Neural crest cell (in vitro differentiated cells): ENCODE data around the gene SCN1B. TPM values are rescaled to one million over a fixed set of nuclear protein-coding genes. Genes with fewer than 3 reads are reported as not detected.

Source experiments
- DNase-seq: peaks from one replicate; pipeline ENCODE4 v3.0.0; 2021; ENCODE audit warnings: low read depth, mixed read lengths, low spot score
- H3K27ac Mint-ChIP-seq: one replicate; pipeline ENCODE4 v1.8.0; 2021; ENCODE audit warnings: mild to moderate bottlenecking, mixed read lengths; ENCODE audit not compliant: unreplicated experiment
- H3K27me3 Mint-ChIP-seq: 2 replicates; pipeline ENCODE4 v1.8.0; 2021; ENCODE audit warnings: low read depth, mild to moderate bottlenecking, mixed read lengths
- H3K36me3 Mint-ChIP-seq: 2 replicates; pipeline ENCODE4 v1.8.0; 2021; ENCODE audit warnings: low read depth, mild to moderate bottlenecking, mixed read lengths
- H3K4me1 Mint-ChIP-seq: 2 replicates; pipeline ENCODE4 v1.8.0; 2021; ENCODE audit warnings: mixed read lengths
- H3K4me3 Mint-ChIP-seq: one replicate; pipeline ENCODE4 v1.8.0; 2021; ENCODE audit warnings: mild to moderate bottlenecking, mixed read lengths
- H3K9me3 Mint-ChIP-seq: 2 replicates; pipeline ENCODE4 v1.8.0; 2021; ENCODE audit warnings: mixed read lengths
- total RNA-seq: library from RNA; stranded (reverse); gene quantifications from 2 replicates; pipeline ENCODE4 v1.2.1, GENCODE V29; 2021
- TF ChIP-seq, protein P1 (sequence below): fragments of 200-600 bp; sonication (generic); conservative IDR thresholded peaks from 2 replicates; pipeline ENCODE4 v1.5.0; 2021; ENCODE audit warnings: antibody characterized with exemption, mild to moderate bottlenecking

SCN1B gene
- total RNA-seq, 1 donor from 2014 or later, result 1.7 TPM

GRCh38 chr19:35066691-35067563, 36.7 kb downstream of the SCN1B start:
- Mint-ChIP-seq H3K4me3 (no peak overlapping the region), H3K9me3 (no peaks in the 10 kb centered on the region), H3K4me1 (peaks cover 19% of the 10 kb centered on the region), H3K36me3 (no peaks in the 10 kb centered on the region), H3K27ac (peak overlapping the region; percentile 43), H3K27me3 (peaks cover 10% of the 10 kb centered on the region)
- peak; percentile 94 for DNase-seq
- TF ChIP-seq, protein P1, sequence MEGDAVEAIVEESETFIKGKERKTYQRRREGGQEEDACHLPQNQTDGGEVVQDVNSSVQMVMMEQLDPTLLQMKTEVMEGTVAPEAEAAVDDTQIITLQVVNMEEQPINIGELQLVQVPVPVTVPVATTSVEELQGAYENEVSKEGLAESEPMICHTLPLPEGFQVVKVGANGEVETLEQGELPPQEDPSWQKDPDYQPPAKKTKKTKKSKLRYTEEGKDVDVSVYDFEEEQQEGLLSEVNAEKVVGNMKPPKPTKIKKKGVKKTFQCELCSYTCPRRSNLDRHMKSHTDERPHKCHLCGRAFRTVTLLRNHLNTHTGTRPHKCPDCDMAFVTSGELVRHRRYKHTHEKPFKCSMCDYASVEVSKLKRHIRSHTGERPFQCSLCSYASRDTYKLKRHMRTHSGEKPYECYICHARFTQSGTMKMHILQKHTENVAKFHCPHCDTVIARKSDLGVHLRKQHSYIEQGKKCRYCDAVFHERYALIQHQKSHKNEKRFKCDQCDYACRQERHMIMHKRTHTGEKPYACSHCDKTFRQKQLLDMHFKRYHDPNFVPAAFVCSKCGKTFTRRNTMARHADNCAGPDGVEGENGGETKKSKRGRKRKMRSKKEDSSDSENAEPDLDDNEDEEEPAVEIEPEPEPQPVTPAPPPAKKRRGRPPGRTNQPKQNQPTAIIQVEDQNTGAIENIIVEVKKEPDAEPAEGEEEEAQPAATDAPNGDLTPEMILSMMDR, result peak; percentile 92

DNA sequence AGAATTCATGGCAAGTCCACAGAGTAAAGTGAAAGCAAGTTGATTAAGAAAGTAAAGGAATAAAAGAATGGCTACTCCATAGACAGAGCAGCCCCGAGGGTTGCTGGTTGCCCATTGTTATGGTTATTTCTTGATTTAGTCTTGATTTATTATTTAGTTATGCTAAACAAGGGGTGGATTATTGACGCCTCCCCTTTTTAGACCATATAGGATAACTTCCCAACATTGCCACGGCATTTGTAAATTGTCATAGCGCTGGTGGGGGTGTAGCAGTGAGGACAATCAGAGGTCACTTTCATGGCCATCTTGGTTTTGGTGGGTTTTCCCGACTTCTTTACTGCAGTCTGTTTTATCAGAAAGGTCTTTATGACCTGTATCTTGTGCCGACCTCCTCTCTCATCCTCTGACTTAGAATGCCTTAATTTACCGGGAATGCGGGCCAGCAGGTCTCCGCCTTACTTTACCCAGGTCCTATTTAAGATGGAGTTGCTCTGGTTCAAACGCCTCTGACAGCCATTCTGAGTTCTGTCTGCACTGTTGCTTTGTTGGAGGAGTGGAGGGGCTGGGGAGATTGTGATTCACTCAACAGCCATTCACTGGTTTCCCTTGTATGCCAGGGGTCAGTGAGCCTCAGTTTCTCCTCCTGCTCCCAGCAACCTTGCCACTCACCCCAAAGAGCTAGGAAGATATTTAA, 38.8 kb downstream of the SCN1B start:
- H3K4me3 Mint-ChIP-seq, result no peak overlapping the region
- DNase-seq, result no peak
- H3K36me3 Mint-ChIP-seq, result no peaks in the 10 kb centered on the region
- H3K4me1 Mint-ChIP-seq, result peaks cover 19% of the 10 kb centered on the region
- H3K9me3 Mint-ChIP-seq, result no peaks in the 10 kb centered on the region
- TF ChIP-seq, protein P1, result no peak
- H3K27ac Mint-ChIP-seq, result no peak overlapping the region
- peaks cover 1% of the 10 kb centered on the region for H3K27me3 Mint-ChIP-seq

DNA sequence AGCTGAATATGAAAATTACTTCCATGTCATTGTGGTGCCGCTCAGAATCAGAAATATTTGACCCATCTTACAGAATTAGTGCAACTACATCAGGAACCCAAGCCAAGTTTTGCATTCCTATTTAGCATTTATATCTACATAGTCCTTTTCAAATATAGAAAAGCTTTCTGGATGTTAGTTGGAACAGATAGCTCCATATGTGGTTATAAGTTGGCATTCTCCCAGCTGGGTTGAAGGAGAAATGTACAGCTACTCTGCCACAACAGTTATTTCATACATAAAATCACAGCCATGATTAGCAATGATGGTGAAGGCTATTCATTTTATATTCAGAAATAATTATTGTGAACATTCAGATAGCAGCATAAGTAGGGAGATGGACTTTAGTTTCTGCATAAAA, 39.4 kb downstream of the SCN1B start:
- peaks cover 19% of the 10 kb centered on the region for H3K4me1 Mint-ChIP-seq
- TF ChIP-seq, protein P1, result no peak
- H3K36me3 Mint-ChIP-seq, result no peaks in the 10 kb centered on the region
- H3K27ac Mint-ChIP-seq, result no peak overlapping the region
- DNase-seq, result no peak
- no peaks in the 10 kb centered on the region for H3K9me3 Mint-ChIP-seq
- no peak overlapping the region for H3K4me3 Mint-ChIP-seq
- H3K27me3 Mint-ChIP-seq, result no peaks in the 10 kb centered on the region

DNA sequence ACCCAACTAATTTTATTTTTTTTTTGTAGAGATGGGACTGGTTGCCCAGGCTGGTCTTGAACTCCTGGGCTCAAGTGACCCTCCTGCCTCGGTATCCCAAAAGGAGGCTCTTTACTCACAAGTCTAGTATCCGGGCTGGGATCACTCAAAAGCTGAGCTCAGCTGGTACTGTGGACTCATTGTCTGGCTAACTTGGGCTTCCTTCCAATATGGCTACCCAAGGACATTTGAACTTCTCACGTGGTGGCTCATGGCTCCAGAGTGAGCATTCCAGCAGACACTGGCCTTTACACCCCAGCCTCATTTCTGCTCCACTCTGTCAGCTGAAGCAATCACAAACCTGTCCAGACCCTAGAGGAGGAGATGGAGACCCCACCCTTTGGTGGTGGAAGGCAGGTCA, 40.2 kb downstream of the SCN1B start:
- Mint-ChIP-seq H3K27me3 (no peaks in the 10 kb centered on the region), H3K36me3 (no peaks in the 10 kb centered on the region), H3K9me3 (no peaks in the 10 kb centered on the region), H3K27ac (no peak overlapping the region), H3K4me3 (no peak overlapping the region), H3K4me1 (peaks cover 19% of the 10 kb centered on the region)
- TF ChIP-seq, protein P1, result no peak
- DNase-seq, result no peak

- Mint-ChIP-seq H3K27ac (no peak overlapping the region), H3K4me3 (no peak overlapping the region), H3K27me3 (no peaks in the 10 kb centered on the region), H3K36me3 (no peaks in the 10 kb centered on the region), H3K4me1 (peaks cover 4% of the 10 kb centered on the region), H3K9me3 (no peaks in the 10 kb centered on the region)
- no peak for DNase-seq
- TF ChIP-seq, protein P1, result no peak
Measured at GRCh38 chr19:35073516-35073915, 43.2 kb downstream of the SCN1B start.
